A549 treated with ZK216348 at 1 μM for 4 hours (cell line): Measurements from ENCODE around the gene VWC2. TPM values are rescaled to one million over a fixed set of nuclear protein-coding genes. Genes with fewer than 3 reads are reported as not detected.

Experiments used
- total RNA-seq: library from RNA; stranded (reverse); fragments of 200-300 nt; extraction: Qiagen RNA extraction; gene quantifications from 5 replicates; pipeline ENCODE4 v1.2.3, GENCODE V29; 2022; ENCODE audit warnings: low read depth

VWC2 gene
- total RNA-seq = not detected in 5 replicates

DNA sequence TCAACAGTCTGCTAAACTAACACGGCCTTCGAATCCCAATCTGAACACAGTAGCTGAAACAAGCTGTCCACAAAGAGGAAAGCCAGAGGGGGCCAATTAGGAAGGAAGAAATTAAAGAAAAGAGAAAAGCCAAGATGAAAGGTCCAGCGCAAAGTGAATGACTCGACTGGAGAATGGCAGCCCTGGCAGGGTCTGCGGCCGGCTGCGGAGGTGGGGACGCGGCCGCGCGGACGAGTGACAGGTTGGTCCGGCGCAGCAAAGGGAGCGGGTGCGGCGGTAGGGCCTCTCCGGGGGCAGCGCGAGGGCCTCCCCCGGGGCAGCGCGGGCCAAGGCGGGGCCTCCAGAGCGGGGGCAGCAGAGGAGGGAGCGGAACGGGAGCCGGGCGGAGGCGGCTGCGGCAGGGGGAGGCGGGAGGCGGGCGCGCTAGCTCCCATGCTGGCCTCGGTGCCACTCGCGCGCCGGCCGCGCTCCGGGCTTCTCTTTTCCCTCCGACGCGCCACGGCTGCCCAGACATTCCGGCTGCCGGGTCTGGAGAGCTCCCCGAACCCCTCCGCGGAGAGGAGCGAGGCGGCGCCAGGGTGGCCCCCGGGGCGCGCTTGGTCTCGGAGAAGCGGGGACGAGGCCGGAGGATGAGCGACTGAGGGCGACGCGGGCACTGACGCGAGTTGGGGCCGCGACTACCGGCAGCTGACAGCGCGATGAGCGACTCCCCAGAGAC is at the start of gene VWC2:
Gene VWC2 (plus strand): TSS at position 421 of the 718 bp plus-strand sequence. CDS start 1,798 bp downstream, outside the sequence.

